ENCODE results near the gene ERVV-1. TPM values are rescaled to one million over a fixed set of nuclear protein-coding genes. Genes with fewer than 3 reads are reported as not detected.

The ERVV-1 gene
- total RNA-seq, 2 donors from 2014 or later: not detected

GRCh38 chr19:53034054-53034453, 20.3 kb downstream of the ERVV-1 start:
- Mint-ChIP-seq H3K4me3 (no peak overlapping the region), H3K27me3 (ENCODE audit: insufficient read depth) (peaks cover 3% of the 10 kb centered on the region), H3K9me3 (no peaks in the 10 kb centered on the region), H3K36me3 (ENCODE audit: low read depth) (peaks cover 16% of the 10 kb centered on the region), H3K4me1 (peaks cover 13% of the 10 kb centered on the region), H3K27ac (no peak overlapping the region)
- no peak overlapping the region for H3K4me3 ChIP-seq (ENCODE audit: low read length)
- no peak for DNase-seq
- H3K4me1 ChIP-seq (ENCODE audit: control insufficient read depth, insufficient read depth, low read length): no peaks in the 10 kb centered on the region
- no peaks in the 10 kb centered on the region for H3K27me3 ChIP-seq (ENCODE audit: control insufficient read depth, insufficient read depth, low read length, poor library complexity, severe bottlenecking)
- peaks cover 14% of the 10 kb centered on the region for H3K9me3 ChIP-seq (ENCODE audit: control insufficient read depth, low read length)
- no peak for TF ChIP-seq CTCF (conservative IDR thresholded peaks at IDR 0.05)
- WGBS, 2 experiments (ENCODE audit: insufficient coverage in 1 of 2, insufficient read length in 1 of 2): 83% methylated on average over 1 of the region's 2 CpGs; no CpG with 5 or more reads in 1 of the 2 experiments
- no peak overlapping the region for H3K9ac ChIP-seq (ENCODE audit: extremely low read depth, low read length, poor library complexity, severe bottlenecking)
- H3K27ac ChIP-seq (ENCODE audit: low read depth, low read length): no peak overlapping the region
- no peaks in the 10 kb centered on the region for H3K36me3 ChIP-seq (ENCODE audit: control insufficient read depth, insufficient read depth, low read length)

DNA sequence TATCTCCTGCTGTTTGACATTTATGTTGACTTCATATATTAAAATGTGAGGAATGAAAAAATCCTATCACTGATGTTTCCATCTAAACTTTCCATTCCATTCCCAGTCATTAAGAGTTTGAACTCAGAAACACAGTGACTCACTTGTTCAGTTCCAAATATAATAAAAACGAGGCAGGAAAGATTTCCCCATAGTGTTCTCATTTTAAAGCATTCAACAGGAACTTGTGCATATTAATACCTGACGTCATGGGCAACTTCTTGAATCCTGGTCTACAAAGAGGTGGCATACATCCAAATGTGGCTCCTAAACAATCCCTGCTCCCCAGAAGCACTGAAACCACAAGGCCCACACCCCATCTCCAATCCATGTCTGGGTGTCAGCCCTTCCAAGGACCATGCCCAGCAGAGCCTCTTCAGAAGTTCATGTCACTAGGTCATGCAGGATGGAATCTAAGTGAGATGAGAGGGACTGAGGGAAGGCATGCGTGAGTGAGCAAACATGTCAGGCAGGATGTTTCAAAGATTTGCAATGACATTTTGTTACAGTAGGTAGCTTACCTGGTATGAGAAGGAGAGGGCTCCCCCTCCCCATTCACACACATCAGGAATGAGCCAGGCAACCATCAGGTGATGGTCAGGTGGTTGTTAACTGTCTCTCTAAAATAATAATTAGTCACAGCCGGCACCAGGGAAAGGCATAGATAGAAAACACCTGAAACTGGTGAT, 21.4 kb downstream of the ERVV-1 start:
- no peak overlapping the region for H3K4me3 ChIP-seq (ENCODE audit: low read length)
- DNase-seq: no peak
- Mint-ChIP-seq H3K27me3 (ENCODE audit: insufficient read depth) (peaks cover 6% of the 10 kb centered on the region), H3K4me3 (no peak overlapping the region), H3K4me1 (peaks cover 4% of the 10 kb centered on the region), H3K27ac (no peak overlapping the region), H3K36me3 (ENCODE audit: low read depth) (peaks cover 16% of the 10 kb centered on the region), H3K9me3 (no peaks in the 10 kb centered on the region)
- no peak overlapping the region for H3K27ac ChIP-seq (ENCODE audit: low read depth, low read length)
- H3K4me1 ChIP-seq (ENCODE audit: control insufficient read depth, insufficient read depth, low read length): no peaks in the 10 kb centered on the region
- no peak overlapping the region for H3K9ac ChIP-seq (ENCODE audit: extremely low read depth, low read length, poor library complexity, severe bottlenecking)
- H3K9me3 ChIP-seq (ENCODE audit: control insufficient read depth, low read length): peaks cover 14% of the 10 kb centered on the region
- 81 to 85% methylated on average over 3 to 4 of the region's 4 CpGs for WGBS, 2 experiments (ENCODE audit: insufficient coverage in 1 of 2, insufficient read length in 1 of 2)
- H3K36me3 ChIP-seq (ENCODE audit: control insufficient read depth, insufficient read depth, low read length): no peaks in the 10 kb centered on the region
- no peaks in the 10 kb centered on the region for H3K27me3 ChIP-seq (ENCODE audit: control insufficient read depth, insufficient read depth, low read length, poor library complexity, severe bottlenecking)
- TF ChIP-seq CTCF (conservative IDR thresholded peaks at IDR 0.05): no peak

DNA sequence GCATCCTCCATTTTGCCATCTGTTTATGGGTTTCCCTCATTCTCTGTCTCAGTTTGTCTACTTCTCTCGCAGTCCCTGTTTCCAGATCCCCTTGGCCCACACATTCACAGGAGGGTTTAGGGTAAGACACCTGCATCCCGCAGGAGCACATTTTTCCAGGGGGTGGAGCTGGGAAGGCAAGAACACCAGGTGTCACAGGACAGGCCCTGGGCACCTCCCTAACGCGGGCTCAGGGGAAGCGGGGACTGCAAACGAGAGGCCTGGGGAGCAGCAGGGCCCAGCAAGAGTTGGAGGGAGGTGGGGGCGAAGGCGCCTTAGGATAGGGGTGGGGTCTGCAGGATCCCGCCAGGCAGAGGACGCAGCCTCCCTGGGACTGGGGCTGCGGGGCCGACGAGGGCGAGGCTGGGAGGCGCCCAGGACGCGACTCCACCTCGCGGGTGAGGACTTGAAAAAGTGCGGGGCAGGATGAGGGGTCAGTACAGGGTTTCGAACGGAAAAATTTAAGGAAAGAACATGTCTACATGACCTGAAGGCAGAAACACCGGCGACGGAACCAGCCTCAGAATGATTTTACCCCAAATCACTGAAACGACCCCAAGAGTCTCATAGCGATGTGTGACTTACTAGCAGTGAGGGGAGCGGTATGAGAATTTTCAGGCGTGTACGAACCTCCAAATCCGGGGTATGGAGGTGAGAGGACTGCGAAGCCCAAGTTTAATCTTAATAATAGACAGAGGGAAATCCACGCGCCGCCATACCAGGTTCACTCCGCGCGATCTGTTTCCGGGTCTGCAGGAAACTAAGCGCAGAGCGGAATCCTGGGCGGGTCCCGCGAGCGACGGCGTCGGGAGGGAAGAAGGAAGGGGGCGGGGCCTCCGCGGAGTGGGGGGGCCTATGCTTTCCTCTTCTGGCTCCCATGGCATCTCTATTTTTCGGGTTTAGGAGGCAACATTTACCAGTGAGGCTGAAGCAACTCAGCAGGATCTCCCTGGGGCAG, 23.7 kb downstream of the ERVV-1 start:
- peak overlapping the region; percentile 50 for H3K27ac Mint-ChIP-seq

More for the DNA sequence above, 23.7 kb downstream of the ERVV-1 start:
- Histone ChIP-seq H3K4me3 (ENCODE audit: low read length) (peak overlapping the region; percentile 83), H3K36me3 (ENCODE audit: control insufficient read depth, insufficient read depth, low read length) (no peaks in the 10 kb centered on the region), H3K9me3 (ENCODE audit: control insufficient read depth, low read length) (peaks cover 7% of the 10 kb centered on the region), H3K9ac (ENCODE audit: extremely low read depth, low read length, poor library complexity, severe bottlenecking) (peak overlapping the region; percentile 55), H3K27ac (ENCODE audit: low read depth, low read length) (no peak overlapping the region), H3K27me3 (ENCODE audit: control insufficient read depth, insufficient read depth, low read length, poor library complexity, severe bottlenecking) (no peaks in the 10 kb centered on the region), H3K4me1 (ENCODE audit: control insufficient read depth, insufficient read depth, low read length) (no peaks in the 10 kb centered on the region)
- peaks cover 1% of the 10 kb centered on the region for H3K9me3 Mint-ChIP-seq
- H3K4me3 Mint-ChIP-seq: peak overlapping the region; percentile 89
- H3K36me3 Mint-ChIP-seq (ENCODE audit: low read depth): peaks cover 10% of the 10 kb centered on the region
- no peak for TF ChIP-seq CTCF (conservative IDR thresholded peaks at IDR 0.05)
- 37 to 41% methylated on average over 32 to 52 of the region's 52 CpGs for WGBS, 2 experiments (ENCODE audit: insufficient coverage in 1 of 2, insufficient read length in 1 of 2)
- peaks cover 10% of the 10 kb centered on the region for H3K27me3 Mint-ChIP-seq (ENCODE audit: insufficient read depth)
- H3K4me1 Mint-ChIP-seq: peaks cover 4% of the 10 kb centered on the region
- DNase-seq: peak; percentile 77

All from endodermal cell (in vitro differentiated cells).